ENCODE measurements around the gene COX8A. TPM values are rescaled to one million over a fixed set of nuclear protein-coding genes. Genes with fewer than 3 reads are reported as not detected.

The COX8A gene
- polyA plus RNA-seq, 1 donor: 194 TPM

GRCh38 chr11:64001484-64002420 lies 27.3 kb downstream of the COX8A start:
- DNase-seq: no peak

- DNase-seq: no peak
These were observed 29.6 kb downstream of the COX8A start for GRCh38 chr11:64003807-64004589.

- DNase-seq: no peak
These were observed 30.2 kb downstream of the COX8A start for GRCh38 chr11:64004590-64004984.

DNA sequence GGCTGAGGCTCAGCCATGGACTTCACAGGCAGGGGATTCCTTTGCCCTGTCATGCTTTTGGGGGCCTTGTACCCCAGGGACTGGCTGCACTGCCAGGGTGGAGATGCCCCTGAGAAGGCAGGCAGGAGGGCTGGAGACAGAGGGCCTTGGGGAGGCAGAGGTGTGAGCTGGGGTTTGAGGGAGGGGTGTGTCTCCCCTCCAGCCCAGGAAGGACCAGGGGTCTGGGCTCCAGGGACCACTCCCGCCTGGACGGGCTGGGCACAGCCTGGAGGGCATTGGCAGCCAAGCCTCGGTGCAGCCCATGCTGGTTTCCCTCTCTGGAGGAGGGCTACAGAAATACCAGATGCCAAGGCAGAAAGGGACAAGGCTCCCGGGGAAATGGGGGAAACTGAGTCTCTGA lies 31.3 kb downstream of the COX8A start:
- DNase-seq: no peak

GRCh38 chr11:64006398-64006797 lies 32.0 kb downstream of the COX8A start:
- no peak for DNase-seq

GRCh38 chr11:64007160-64007628 lies 32.8 kb downstream of the COX8A start:
- DNase-seq: no peak

- no peak for DNase-seq
These were observed 33.3 kb downstream of the COX8A start for GRCh38 chr11:64007629-64008282.

DNA sequence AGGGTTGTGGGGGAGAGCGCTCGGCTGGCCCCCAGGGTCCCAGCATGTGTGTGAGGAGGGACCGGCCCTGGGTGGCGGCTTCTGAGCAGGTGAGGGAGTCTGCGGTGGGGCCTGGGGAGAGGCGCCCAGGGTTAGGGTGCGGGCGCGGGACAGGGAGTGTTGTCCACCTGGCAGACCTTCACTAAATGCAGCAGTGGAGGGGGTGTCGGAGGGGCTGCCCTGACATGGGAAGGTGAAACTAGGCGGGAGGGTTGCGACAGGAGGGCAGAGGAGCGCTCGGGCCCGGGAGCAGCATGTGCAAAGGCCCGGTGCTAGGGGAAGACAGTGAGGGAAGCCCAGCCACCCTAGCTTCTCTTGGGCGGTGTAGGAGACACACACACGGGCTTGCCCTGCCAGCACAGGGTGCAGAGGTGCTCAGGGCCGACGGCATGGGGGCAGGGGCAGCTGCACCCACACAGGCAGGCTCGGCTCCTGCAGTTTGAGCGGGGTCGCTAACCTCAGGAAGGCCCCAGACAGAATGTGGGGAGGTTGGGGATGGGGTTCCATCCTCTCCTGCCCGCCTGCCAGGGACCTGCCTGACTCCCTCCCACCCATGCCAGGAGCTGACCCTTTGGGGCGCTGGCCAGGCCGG lies 34.0 kb downstream of the COX8A start:
- DNase-seq: no peak

- DNase-seq: no peak
These were observed 34.7 kb downstream of the COX8A start for GRCh38 chr11:64008914-64009633.

- DNase-seq: no peak
These were observed 35.3 kb downstream of the COX8A start for GRCh38 chr11:64009710-64010109.

DNA sequence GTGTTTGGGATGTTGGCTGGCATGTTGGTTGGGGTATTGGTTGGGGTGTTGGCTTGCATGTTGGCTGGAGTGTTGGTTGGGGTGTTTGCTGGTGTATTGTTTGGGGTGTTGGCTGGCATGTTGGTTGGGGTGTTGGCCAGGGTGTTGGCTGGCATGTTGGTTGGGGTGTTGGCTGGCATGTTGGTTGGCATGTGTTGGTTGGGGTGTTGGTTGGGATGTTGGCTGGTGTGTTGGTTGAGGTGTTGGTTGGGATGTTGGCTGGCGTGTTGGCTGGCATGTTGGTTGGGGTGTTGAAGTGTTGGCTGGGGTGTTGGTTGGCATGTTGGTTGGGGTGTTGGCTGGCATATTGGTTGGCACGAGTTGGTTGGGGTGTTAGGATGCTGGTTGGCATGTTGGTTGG lies 36.4 kb downstream of the COX8A start:
- DNase-seq: no peak

DNA sequence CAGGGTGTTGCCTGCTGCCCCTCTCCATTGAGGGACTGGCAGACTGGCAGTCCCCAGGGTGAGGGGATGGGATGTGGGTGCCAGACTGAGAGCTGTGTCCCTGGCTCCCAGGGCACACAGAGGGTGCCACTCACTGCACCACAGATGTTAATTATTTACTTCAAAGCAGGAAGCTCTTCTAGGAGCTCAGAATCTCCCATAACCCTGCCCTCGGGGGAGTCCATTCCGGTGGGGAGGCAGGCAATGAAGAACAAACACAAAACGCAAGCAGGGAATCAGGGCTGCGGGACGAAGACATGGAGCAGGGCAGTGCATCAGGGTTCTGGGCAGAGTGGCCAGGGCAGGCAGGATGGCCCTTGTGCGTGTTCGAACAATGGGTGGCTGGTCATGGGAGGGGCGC lies 37.0 kb downstream of the COX8A start:
- DNase-seq: no peak

DNA sequence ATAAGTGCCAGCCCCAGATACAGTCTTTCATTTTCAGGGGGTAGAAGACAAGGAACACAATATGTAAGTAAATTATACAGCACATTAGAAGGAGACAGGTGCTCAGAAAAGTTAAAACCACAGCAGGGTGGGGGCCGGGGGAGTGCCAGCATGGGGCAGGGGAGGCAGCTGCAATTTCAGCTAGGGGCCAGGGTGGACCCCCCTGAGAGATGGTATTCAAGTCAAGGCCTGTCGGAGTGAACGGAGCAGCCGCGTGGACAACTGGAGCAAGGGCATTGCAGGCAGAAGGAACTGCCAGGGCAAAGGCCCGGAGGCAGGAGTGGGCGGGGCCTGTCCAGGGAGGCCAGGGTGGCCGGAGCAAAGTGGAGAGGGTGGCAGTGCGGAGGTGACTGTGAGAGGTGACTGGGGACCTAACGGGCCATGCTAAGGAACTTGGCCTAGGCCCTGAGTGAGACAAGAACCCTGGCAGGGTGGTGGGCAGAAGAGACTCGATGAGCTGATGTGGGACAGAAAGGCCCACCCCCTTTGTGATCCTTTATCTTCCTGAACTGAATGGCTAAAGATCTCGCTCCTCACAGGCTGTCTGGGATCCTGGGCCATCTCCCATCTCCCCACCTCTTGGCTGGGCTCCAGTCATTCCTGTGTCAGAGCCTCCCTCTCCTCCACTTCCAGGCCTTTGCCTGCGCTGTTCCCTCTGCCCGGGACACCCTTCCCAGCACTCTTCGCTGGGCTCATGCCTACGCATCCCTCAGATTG lies 38.9 kb downstream of the COX8A start:
- DNase-seq: no peak

DNA sequence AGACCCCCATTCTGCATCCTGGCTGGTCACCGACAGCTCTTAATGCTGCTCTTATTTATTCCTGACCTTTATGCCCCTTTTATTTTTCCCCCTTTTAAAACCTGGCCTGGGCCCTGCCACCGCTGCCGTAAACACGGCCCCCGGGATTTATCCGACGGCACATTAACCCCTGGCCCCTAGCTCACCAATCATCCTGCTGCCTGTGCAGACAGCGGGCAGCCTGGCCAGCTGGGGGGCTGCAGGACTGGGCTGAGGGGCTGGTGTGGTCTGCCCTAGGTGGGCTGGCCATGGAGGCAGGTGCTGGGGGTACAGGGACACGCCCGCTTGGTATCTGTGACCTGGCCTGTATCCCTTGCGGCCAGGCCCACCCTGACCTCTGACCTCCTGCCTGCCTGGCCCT lies 39.9 kb downstream of the COX8A start:
- DNase-seq: no peak

GRCh38 chr11:64015510-64015909 lies 41.1 kb downstream of the COX8A start:
- no peak for DNase-seq

DNA sequence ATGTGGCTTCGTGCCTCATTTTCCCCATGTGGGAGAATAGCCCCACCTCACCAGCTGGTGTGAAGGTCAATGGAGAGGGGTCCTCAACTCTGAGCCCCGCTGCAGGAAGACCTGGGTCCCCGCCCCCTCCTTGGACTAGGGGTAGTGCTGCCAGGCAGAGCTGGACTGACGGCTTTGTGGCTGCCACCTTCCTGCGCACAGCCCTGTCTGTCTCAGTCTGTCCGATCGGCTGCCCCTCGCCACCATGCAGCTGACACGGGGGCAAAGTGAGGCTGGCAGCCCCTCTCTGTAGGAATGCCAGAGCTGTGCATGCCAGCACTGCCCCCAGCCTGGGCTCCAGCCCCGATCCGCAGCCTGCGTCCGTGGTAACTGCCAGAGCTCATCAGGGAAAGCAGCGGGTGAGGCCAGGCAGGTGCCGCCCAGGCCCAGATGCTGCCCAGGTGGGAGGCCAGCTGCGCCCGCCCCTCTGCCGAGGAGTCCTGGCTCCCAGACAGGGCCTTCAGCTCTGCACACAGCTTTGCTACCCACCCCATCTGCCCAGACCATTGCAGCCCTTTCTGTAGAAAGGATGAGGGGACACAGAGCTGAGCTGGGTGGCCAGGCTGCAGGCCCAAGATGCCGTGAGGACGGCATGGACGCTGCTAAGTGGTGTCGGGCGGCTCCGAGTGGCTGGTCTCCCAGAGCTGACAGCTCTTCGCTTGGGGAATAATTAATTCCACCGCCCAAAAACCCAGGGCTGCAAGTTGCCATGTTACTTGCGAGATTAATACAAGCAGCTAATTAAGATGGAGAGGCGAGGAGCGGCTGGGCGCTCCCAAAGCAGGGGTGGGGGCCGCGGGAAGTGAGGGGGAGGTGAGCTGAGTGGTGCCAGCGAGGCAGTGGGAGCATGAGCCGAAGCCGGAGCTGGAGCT lies 41.8 kb downstream of the COX8A start:
- DNase-seq: no peak

DNA sequence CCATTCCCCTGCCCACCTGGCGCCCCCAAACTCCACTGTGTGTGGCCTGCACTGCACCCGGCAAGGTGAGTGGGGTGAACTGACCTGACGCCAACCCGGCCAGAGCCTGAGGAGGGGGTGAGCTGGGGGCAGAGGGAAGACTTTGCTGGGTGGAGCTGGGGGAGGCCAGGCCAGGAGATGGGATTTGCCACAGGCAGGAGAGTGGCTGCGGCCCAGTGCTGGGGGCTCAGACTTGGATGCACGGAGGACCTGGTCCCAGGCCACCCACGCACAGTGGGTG lies 43.5 kb downstream of the COX8A start:
- no peak for DNase-seq

- no peak for DNase-seq
These were observed 43.9 kb downstream of the COX8A start for GRCh38 chr11:64018310-64018709.

- DNase-seq: no peak
These were observed 45.0 kb downstream of the COX8A start for GRCh38 chr11:64019106-64020037.

Data from left kidney (tissue), 2 donors.